Vagina (tissue), 2 donors: ENCODE data around the gene USP34. TPM values are rescaled to one million over a fixed set of nuclear protein-coding genes. Genes with fewer than 3 reads are reported as not detected.
A peak's percentile ranks its signal among the peaks of the same experiment; 100 is the strongest.

Experiments
- DNase-seq, 2 donors: peaks; one replicate each; pipeline ENCODE4 v3.0.0-alpha.2; 2017; ENCODE audit errors: extremely low spot score in 2 of 2
- H3K27ac ChIP-seq: fragments of 200-600 bp; sonication (generic); one replicate; pipeline ENCODE4 v1.5.1; 2019
- H3K27me3 ChIP-seq: fragments of 200-600 bp; sonication (generic); one replicate; pipeline ENCODE4 v1.5.1; 2019
- H3K36me3 ChIP-seq, 2 donors: fragments of 200-600 bp; sonication (generic); one replicate each; pipeline ENCODE4 v1.5.1; 2017 to 2019
- H3K4me1 ChIP-seq: fragments of 200-600 bp; sonication (generic); one replicate; pipeline ENCODE4 v1.5.1; 2019
- H3K4me3 ChIP-seq, 2 donors: fragments of 200-600 bp; sonication (generic); 1 replicate in 1 of 2; 2 replicates in 1 of 2; pipeline ENCODE4 v1.5.1; 2016 to 2019
- H3K9me3 ChIP-seq: fragments of 200-600 bp; sonication (generic); one replicate; pipeline ENCODE4 v1.5.1; 2019
- CTCF ChIP-seq, 3 experiments: fragments of 450-650 bp in 2 of 3; fragments of 200-600 bp in 1 of 3; sonication (generic) in 1 of 3; IDR thresholded peaks; one replicate each; pipeline ENCODE4 v1.5.1; 2017 to 2019; ENCODE audit warnings: antibody characterized with exemption in 3 of 3, mild to moderate bottlenecking in 2 of 3, moderate library complexity in 2 of 3
- POLR2A ChIP-seq, 2 donors: fragments of 450-650 bp; IDR thresholded peaks; one replicate each; pipeline ENCODE4 v1.6.1; 2017; ENCODE audit warnings: antibody characterized with exemption in 2 of 2, mild to moderate bottlenecking in 2 of 2, moderate library complexity in 2 of 2
- POLR2AphosphoS5 ChIP-seq, 2 donors: sonication (generic); formaldehyde crosslinking; IDR thresholded peaks; one replicate each; pipeline ENCODE4 v1.9.0; 2017; ENCODE audit warnings: antibody characterized with exemption in 2 of 2, mild to moderate bottlenecking in 2 of 2, low read depth in 1 of 2; ENCODE audit not compliant: insufficient read depth in 1 of 2
- intact Hi-C: fragments of 100-400 bp; cut with DNase I; formaldehyde crosslinking; loops from one replicate; pipeline ENCODE4 v1.15.1; 2023
- total RNA-seq: library from RNA; depleted of rRNA; stranded (reverse); fragments of >200 nt; gene quantifications from one replicate; pipeline ENCODE4 v1.2.3, GENCODE V29; 2016

Gene USP34
- total RNA-seq, 1 donor from 2014 or later: 117 TPM

GRCh38 chr2:61434314-61434713 is 36.6 kb downstream of the USP34 start:
- TF ChIP-seq POLR2A (IDR thresholded peaks at IDR 0.05) (no peak), POLR2AphosphoS5 (IDR thresholded peaks at IDR 0.05; ENCODE audit: insufficient read depth in 1 of 2, low read depth in 1 of 2) (no peak), CTCF (IDR thresholded peaks at IDR 0.05) (no peak)
- no peak for DNase-seq
- H3K9me3 ChIP-seq: no peaks in the 10 kb centered on the region
- intact Hi-C loops: no loop called here
- no peaks in the 10 kb centered on the region for H3K27me3 ChIP-seq
- H3K4me3 ChIP-seq: no peak overlapping the region
- H3K27ac ChIP-seq: no peak overlapping the region
- peaks cover 22% of the 10 kb centered on the region for H3K4me1 ChIP-seq
- H3K36me3 ChIP-seq: no peaks in the 10 kb centered on the region

DNA sequence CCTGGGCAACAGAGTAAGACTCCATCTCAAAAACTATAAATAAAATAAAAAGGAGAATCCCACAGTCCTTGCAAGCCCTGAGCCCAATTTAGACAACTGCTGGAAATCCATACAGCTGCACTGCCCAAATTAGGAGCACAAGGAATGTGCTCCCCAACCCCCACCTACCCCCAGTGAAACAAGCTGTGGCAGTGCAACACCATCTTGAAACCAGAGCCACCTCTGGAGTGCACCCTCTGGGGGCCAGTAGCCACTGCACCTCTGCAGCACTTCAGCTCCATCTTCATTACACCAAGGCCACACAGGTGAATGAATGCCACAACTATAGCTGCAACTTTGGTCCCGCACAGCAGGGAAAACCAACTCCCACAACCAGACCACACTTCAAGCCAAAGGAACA is 37.3 kb downstream of the USP34 start:
- Histone ChIP-seq H3K4me3 (no peak overlapping the region), H3K27ac (no peak overlapping the region), H3K9me3 (no peaks in the 10 kb centered on the region), H3K4me1 (peaks cover 19% of the 10 kb centered on the region), H3K36me3 (no peaks in the 10 kb centered on the region), H3K27me3 (no peaks in the 10 kb centered on the region)
- TF ChIP-seq POLR2A (IDR thresholded peaks at IDR 0.05): no peak
- TF ChIP-seq POLR2AphosphoS5 (IDR thresholded peaks at IDR 0.05; ENCODE audit: insufficient read depth in 1 of 2, low read depth in 1 of 2): no peak
- no peak for TF ChIP-seq CTCF (IDR thresholded peaks at IDR 0.05)
- intact Hi-C loops: no loop called here
- DNase-seq: no peak

DNA sequence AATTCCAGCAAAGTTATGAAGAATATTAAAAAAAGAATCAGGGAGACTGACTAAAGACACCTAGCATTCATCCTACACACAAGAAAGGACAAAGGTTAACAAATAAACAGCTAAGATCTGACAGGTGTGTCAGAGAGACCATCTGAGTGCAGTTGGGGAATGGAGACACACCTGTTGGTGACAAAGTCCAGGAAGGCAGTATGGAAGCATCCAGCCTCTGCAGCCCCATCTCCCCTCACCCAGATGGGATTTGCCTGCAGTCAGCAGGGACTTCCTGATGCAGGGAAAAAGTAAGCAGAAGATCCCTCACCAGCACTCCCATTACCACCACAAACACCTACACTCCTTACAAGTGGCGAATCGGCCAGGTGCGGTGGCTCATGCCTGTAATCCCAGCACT is 37.9 kb downstream of the USP34 start:
- no peaks in the 10 kb centered on the region for H3K27me3 ChIP-seq
- H3K9me3 ChIP-seq: no peaks in the 10 kb centered on the region
- H3K27ac ChIP-seq: no peak overlapping the region
- no peak for TF ChIP-seq CTCF (IDR thresholded peaks at IDR 0.05)
- peaks cover 19% of the 10 kb centered on the region for H3K4me1 ChIP-seq
- intact Hi-C loops: no loop called here
- no peak for DNase-seq
- no peaks in the 10 kb centered on the region for H3K36me3 ChIP-seq
- no peak overlapping the region for H3K4me3 ChIP-seq

GRCh38 chr2:61431345-61431744 is 39.5 kb downstream of the USP34 start:
- DNase-seq: no peak
- Histone ChIP-seq H3K27me3 (no peaks in the 10 kb centered on the region), H3K27ac (no peak overlapping the region), H3K36me3 (no peaks in the 10 kb centered on the region), H3K4me3 (no peak overlapping the region), H3K4me1 (peaks cover 24% of the 10 kb centered on the region), H3K9me3 (no peaks in the 10 kb centered on the region)
- TF ChIP-seq CTCF (IDR thresholded peaks at IDR 0.05) (no peak), POLR2AphosphoS5 (IDR thresholded peaks at IDR 0.05; ENCODE audit: insufficient read depth in 1 of 2, low read depth in 1 of 2) (no peak), POLR2A (IDR thresholded peaks at IDR 0.05) (no peak)
- intact Hi-C loops: no loop called here

DNA sequence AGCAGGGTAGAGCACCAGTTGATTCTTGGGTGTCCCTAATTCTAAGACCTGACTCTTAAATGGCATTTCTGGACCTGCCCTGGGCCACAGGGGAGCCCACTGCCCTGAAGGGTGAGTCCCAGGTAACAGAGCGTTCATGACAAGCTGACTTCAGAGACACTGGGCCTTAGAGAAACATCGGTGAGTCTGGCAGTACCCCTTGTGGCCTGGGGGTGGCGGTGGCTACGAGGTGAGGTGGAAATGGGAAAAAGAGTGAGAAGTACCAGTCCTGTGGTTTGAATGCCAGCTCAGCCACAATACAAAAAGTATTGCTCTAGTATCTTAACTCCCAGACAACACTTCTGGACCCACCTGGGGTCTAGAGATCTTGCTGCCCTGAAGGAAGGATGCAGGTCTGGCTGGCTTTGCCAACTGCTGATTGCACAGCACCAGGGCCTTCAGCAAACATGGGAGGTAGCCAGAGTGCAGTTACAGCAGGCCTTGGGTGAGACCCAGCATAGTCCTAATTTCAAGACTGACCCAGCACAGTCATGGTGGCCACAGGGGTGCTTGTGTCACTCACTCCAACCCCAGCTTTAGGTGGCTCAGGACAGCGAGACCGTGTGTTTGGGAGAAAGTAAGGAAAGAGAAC is 44.5 kb downstream of the USP34 start:
- TF ChIP-seq POLR2A (IDR thresholded peaks at IDR 0.05) (no peak), CTCF (IDR thresholded peaks at IDR 0.05) (peak in 2 of 3 experiments; percentile 4 to 35)
- Histone ChIP-seq H3K27ac (no peak overlapping the region), H3K27me3 (no peaks in the 10 kb centered on the region), H3K9me3 (no peaks in the 10 kb centered on the region), H3K36me3 (no peaks in the 10 kb centered on the region), H3K4me1 (peaks cover 43% of the 10 kb centered on the region), H3K4me3 (no peak overlapping the region)
- DNase-seq: no peak
- intact Hi-C loops: no loop called here
